ENCODE data around the gene CNOT4.
A peak's percentile ranks its signal among the peaks of the same experiment; 100 is the strongest.

DNA sequence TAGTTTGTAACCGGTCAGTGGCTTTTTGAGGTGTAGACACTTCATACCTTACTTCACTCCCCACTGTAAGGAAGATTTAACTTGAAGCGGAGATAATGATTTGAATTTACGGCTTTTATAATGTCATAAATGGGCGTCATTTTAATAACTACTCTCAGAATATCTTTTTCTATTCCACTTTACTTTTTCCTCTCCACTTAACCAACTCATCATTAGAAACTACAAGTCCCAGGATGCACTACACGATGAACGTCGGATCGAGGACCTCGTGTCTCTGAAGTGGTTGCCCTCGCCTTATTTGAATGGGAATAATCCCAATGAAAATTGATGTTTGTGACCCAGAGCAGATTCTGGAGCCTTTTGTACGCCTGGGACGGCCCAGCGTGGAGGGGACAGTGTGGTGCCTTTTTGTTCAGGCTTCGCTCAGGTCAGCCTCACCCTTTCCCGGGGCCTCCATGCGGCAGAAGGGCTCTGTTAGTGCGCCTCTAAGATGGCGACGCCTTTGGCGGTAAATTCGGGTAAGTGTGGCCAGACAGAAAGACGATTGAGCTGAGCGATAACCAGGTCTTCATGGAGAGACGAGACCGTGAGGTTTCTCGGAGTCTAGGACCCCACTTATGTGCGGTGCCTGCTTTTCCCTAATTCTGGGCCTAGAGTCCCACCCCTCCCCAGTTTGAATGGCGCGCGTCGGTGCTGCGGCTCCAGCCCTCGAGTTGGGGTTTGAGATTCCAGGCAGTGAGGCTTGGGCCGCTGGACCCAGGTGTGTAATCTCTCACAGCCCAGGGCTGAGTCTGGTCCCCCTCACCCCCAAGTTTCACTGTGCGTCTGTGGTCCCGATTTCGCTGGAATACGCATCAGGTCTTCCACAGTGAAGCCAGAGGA is 47.8 kb upstream of the CNOT4 start, which contains the start of gene NUP205:
- TF ChIP-seq, protein P1, sequence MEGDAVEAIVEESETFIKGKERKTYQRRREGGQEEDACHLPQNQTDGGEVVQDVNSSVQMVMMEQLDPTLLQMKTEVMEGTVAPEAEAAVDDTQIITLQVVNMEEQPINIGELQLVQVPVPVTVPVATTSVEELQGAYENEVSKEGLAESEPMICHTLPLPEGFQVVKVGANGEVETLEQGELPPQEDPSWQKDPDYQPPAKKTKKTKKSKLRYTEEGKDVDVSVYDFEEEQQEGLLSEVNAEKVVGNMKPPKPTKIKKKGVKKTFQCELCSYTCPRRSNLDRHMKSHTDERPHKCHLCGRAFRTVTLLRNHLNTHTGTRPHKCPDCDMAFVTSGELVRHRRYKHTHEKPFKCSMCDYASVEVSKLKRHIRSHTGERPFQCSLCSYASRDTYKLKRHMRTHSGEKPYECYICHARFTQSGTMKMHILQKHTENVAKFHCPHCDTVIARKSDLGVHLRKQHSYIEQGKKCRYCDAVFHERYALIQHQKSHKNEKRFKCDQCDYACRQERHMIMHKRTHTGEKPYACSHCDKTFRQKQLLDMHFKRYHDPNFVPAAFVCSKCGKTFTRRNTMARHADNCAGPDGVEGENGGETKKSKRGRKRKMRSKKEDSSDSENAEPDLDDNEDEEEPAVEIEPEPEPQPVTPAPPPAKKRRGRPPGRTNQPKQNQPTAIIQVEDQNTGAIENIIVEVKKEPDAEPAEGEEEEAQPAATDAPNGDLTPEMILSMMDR (IDR thresholded peaks at IDR 0.05) = peak in 4 of 6 experiments; percentile 16 to 55 (median 41)
- TF ChIP-seq POLR2A (IDR thresholded peaks at IDR 0.05) = peak; percentile 10 to 25

Measured in adrenal gland (tissue), 5 donors.